ENCODE data around the gene LHX6.

Gene LHX6

GRCh38 chr9:122215663-122216062 is 13.1 kb downstream of the LHX6 start:
- DNase-seq: no peak

- no peak for DNase-seq
Measured at GRCh38 chr9:122214507-122214906, 14.2 kb downstream of the LHX6 start.

- DNase-seq: peak; percentile 95
Measured at GRCh38 chr9:122213589-122214413, 15.0 kb downstream of the LHX6 start.

GRCh38 chr9:122213102-122213588 is 15.6 kb downstream of the LHX6 start:
- no peak for DNase-seq

GRCh38 chr9:122212473-122213004 is 16.2 kb downstream of the LHX6 start:
- no peak for DNase-seq

- DNase-seq: no peak
Measured at GRCh38 chr9:122209451-122209850, 19.3 kb downstream of the LHX6 start.

GRCh38 chr9:122207096-122207495 is 21.7 kb downstream of the LHX6 start:
- no peak for DNase-seq

GRCh38 chr9:122206118-122207046 is 22.4 kb downstream of the LHX6 start:
- DNase-seq: no peak

GRCh38 chr9:122205176-122205575 is 23.6 kb downstream of the LHX6 start:
- DNase-seq: no peak

- no peak for DNase-seq
Measured at GRCh38 chr9:122204491-122204890, 24.3 kb downstream of the LHX6 start.

DNA sequence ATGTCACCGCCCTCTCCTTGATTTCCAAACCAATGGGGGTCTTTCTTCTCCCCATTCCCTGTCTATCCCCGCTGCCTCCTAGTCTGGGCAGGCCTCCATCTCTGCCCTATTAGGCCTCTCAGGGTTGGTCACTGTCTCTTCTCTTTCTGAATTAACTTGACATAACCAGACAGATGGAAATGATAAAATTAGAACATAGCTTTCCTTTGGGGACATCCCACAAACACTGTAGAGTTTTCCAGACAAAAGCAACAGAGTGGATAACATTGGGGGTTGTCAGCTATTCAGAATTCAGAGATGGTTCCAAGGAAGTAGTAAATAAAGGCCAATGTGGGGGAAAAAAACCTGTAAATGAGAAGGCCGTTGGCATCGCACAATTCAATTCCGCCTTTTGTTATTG is 24.7 kb downstream of the LHX6 start:
- no peak for DNase-seq

- no peak for DNase-seq
Measured at GRCh38 chr9:122202111-122202510, 26.6 kb downstream of the LHX6 start.

GRCh38 chr9:122201641-122202040 is 27.1 kb downstream of the LHX6 start:
- DNase-seq: no peak

GRCh38 chr9:122200960-122201595 is 27.7 kb downstream of the LHX6 start:
- no peak for DNase-seq

DNA sequence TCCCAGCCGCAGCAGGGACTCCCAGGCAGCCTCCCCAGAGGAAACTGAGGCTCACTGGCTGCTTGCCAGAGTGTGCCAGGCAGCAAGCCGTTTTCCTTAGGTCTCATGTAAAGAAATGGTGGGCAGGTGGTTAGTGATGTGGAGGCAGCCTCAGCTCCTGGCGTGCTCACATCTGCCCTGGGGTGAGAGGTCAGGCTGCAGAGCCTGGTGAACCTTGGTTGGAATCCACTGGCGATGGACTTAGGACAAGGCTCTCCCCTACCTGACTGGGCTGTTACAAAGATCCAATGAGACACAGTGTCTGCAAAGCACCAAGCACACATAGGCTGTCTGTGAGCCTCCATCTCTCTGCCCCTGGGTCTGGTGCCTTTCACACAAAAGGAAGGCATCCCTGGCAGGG is 30.9 kb downstream of the LHX6 start:
- no peak for DNase-seq

DNA sequence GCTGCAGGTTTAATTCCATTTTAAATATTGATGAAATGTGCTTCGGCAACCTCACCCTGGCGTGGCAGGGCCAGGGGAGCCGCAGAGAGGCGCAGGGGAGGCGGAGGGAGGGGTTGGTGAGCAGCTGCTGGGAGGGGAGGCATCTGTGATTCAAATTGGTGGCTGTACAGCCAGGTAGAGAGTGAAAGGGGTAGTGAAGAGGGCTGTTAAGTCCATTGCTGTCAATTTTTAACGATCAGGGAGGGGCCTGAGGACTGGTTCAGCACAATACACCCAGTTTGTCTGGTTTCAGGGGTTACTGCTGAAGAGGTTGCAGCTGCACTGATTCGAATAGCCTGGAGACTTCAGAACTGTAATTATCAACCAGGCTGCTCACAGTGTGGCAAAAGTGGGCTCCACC is 31.3 kb downstream of the LHX6 start:
- DNase-seq: peak; percentile 78

GRCh38 chr9:122195875-122196274 is 32.9 kb downstream of the LHX6 start:
- no peak for DNase-seq

- DNase-seq: no peak
Measured at GRCh38 chr9:122193651-122194050, 35.1 kb downstream of the LHX6 start.

DNA sequence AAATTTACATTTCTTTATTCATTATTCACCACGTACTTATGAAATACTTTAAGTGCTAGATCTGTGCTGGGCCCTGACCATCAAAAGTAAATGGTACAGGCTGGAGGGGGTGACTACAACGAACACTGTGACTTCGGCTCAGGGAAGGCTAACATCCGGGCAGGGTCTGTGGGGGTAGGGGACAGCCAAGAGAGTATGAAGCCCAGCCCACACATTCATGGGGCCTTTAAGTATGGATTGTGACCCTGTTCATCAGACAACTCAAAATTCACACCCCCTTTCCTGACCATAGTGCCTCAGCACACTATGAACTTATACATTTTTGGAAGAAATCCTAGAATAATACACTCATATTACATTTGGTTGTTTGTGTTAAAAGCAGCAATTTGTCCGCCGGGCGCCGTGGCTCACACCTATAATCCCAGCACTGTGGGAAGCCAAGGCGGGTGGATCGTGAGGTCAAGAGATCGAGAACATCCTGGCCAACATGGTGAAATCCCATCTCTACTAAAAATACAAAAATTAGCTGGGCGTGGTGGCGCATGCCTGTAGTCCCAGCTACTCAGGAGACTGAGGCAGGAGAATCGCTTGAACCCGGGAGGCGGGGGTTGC is 35.7 kb downstream of the LHX6 start:
- no peak for DNase-seq

GRCh38 chr9:122192261-122192875 is 36.4 kb downstream of the LHX6 start:
- no peak for DNase-seq

- no peak for DNase-seq
Measured at GRCh38 chr9:122191584-122191983, 37.2 kb downstream of the LHX6 start.
